HFFc6 (cell line): Measurements from ENCODE around the gene MIS18A. TPM values are rescaled to one million over a fixed set of nuclear protein-coding genes. Genes with fewer than 3 reads are reported as not detected.

ENCODE experiments used
- DNase-seq: peaks from one replicate; pipeline ENCODE4 v3.0.0-alpha.2; 2018
- H3K27ac Mint-ChIP-seq: 2 replicates; pipeline ENCODE4 v1.8.0; 2020; ENCODE audit warnings: mild to moderate bottlenecking, mixed read lengths
- H3K27me3 Mint-ChIP-seq: 2 replicates; pipeline ENCODE4 v1.8.0; 2021; ENCODE audit warnings: mild to moderate bottlenecking, moderate library complexity, mixed read lengths; ENCODE audit not compliant: insufficient read depth
- H3K36me3 Mint-ChIP-seq: 2 replicates; pipeline ENCODE4 v1.8.0; 2021; ENCODE audit warnings: low read depth, mixed read lengths
- H3K4me1 Mint-ChIP-seq: 2 replicates; pipeline ENCODE4 v1.8.0; 2020; ENCODE audit warnings: low read depth, mixed read lengths
- H3K4me3 Mint-ChIP-seq: 2 replicates; pipeline ENCODE4 v1.8.0; 2020; ENCODE audit warnings: mild to moderate bottlenecking, moderate library complexity, mixed read lengths
- H3K9me3 Mint-ChIP-seq: 2 replicates; pipeline ENCODE4 v1.8.0; 2020; ENCODE audit warnings: mild to moderate bottlenecking, mixed read lengths
- CTCF ChIP-seq: fragments of 200-600 bp; sonication (generic); IDR thresholded peaks from 2 replicates; pipeline ENCODE4 v1.5.0; 2021; ENCODE audit warnings: antibody characterized with exemption, mild to moderate bottlenecking
- total RNA-seq, 6 experiments: library from RNA; stranded (reverse); fragmentation: NEBNext Ultra II Directional; extraction: Animal tissue kit (Norgen Biotek cat#: 25700); gene quantifications; 2 replicates in 1 of 6; 3 replicates in 5 of 6; pipeline ENCODE4 v1.2.3, GENCODE V29; 2021

The MIS18A gene
- total RNA-seq, 6 experiments from 2014 or later = 8.6 to 17.4 (median 14.9) TPM

- Mint-ChIP-seq H3K9me3 (no peaks in the 10 kb centered on the region), H3K27ac (no peak overlapping the region; the same call in 1 of the 2 replicates), H3K4me1 (no peaks in the 10 kb centered on the region), H3K27me3 (no peaks in the 10 kb centered on the region; the same call in none of the 2 replicates), H3K36me3 (peaks cover 37% of the 10 kb centered on the region), H3K4me3 (no peak overlapping the region)
- TF ChIP-seq CTCF = no peak
- no peak for DNase-seq
These were observed 42.6 kb upstream of the MIS18A start for GRCh38 chr21:32321480-32321879.

GRCh38 chr21:32320726-32321125 lies 41.9 kb upstream of the MIS18A start:
- Mint-ChIP-seq H3K4me3 (no peak overlapping the region), H3K36me3 (peaks cover 35% of the 10 kb centered on the region), H3K9me3 (no peaks in the 10 kb centered on the region), H3K4me1 (no peaks in the 10 kb centered on the region), H3K27me3 (no peaks in the 10 kb centered on the region; the same call in none of the 2 replicates), H3K27ac (no peak overlapping the region)
- TF ChIP-seq CTCF = no peak
- no peak for DNase-seq

- no peak overlapping the region for H3K27ac Mint-ChIP-seq
- H3K4me3 Mint-ChIP-seq = no peak overlapping the region
- no peaks in the 10 kb centered on the region for H3K9me3 Mint-ChIP-seq
- no peaks in the 10 kb centered on the region for H3K4me1 Mint-ChIP-seq
- H3K27me3 Mint-ChIP-seq = no peaks in the 10 kb centered on the region; the same call in 1 of the 2 replicates
- H3K36me3 Mint-ChIP-seq = peaks cover 28% of the 10 kb centered on the region
- DNase-seq = no peak
- no peak for TF ChIP-seq CTCF
These were observed 41.2 kb upstream of the MIS18A start for GRCh38 chr21:32320059-32320458.

- Mint-ChIP-seq H3K9me3 (no peaks in the 10 kb centered on the region), H3K27ac (no peak overlapping the region), H3K36me3 (peaks cover 19% of the 10 kb centered on the region), H3K4me1 (no peaks in the 10 kb centered on the region), H3K4me3 (no peak overlapping the region), H3K27me3 (no peaks in the 10 kb centered on the region; the same call in 1 of the 2 replicates)
- no peak for DNase-seq
- no peak for TF ChIP-seq CTCF
These were observed 40.2 kb upstream of the MIS18A start for GRCh38 chr21:32319012-32319411.

- no peaks in the 10 kb centered on the region for H3K4me1 Mint-ChIP-seq
- no peaks in the 10 kb centered on the region; the same call in 1 of the 2 replicates for H3K27me3 Mint-ChIP-seq
- H3K27ac Mint-ChIP-seq = no peak overlapping the region
- no peak overlapping the region for H3K4me3 Mint-ChIP-seq
- no peaks in the 10 kb centered on the region for H3K9me3 Mint-ChIP-seq
- no peak for DNase-seq
- no peak for TF ChIP-seq CTCF
- peaks cover 21% of the 10 kb centered on the region for H3K36me3 Mint-ChIP-seq
These were observed 38.9 kb upstream of the MIS18A start for GRCh38 chr21:32317726-32318125.
